Measurements from ENCODE around the gene PRXL2B. TPM values are rescaled to one million over a fixed set of nuclear protein-coding genes. Genes with fewer than 3 reads are reported as not detected.

PRXL2B gene
- total and polyA plus RNA-seq, 2 donors (not counting 1 experiment from before 2014, with no cell fraction given), result 11.7 to 13.8 TPM

DNA sequence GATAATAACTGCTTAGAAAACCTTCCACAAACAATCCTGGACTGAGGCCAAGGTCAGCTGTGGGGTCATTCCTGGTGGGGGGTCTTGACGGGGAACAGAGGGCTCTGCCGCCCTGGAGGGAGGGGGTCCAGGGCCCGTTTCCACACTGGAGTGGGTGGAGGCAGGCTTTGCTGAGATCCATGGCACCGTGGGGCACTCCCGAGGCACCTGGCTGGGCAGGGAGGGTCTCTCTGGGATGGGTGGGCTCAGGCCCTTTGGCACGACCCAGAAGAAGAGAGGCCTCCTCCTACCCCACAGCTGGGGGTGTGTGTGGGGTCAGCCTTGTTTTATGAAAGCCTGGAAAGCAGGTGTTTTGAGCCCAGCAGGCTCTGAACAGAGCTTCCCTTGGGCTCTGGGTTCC is 41.2 kb downstream of the PRXL2B start:
- H2AFZ ChIP-seq (ENCODE audit: low read length), result no peak overlapping the region
- H3K9ac ChIP-seq (ENCODE audit: insufficient read depth, low read length), result no peak overlapping the region
- H3K27ac ChIP-seq (ENCODE audit: insufficient read depth, low read length), result no peak overlapping the region
- no peak for DNase-seq (ENCODE audit: low read depth in 2 of 2)
- no peaks in the 10 kb centered on the region for H3K27me3 ChIP-seq (ENCODE audit: control insufficient read depth, insufficient read depth, low read length)
- H4K20me1 ChIP-seq (ENCODE audit: control insufficient read depth, extremely low read depth, insufficient read depth, low read length), result no peaks in the 10 kb centered on the region
- peaks cover 7% of the 10 kb centered on the region for H3K9me3 ChIP-seq (ENCODE audit: control insufficient read depth, insufficient read depth, low read depth, low read length)
- no peak overlapping the region for H3K4me2 ChIP-seq (ENCODE audit: extremely low read depth, insufficient read depth, low read length)
- H3K79me2 ChIP-seq (ENCODE audit: control insufficient read depth, insufficient read depth, low read length), result no peaks in the 10 kb centered on the region
- H3K4me3 ChIP-seq (replicated peaks in 1 of 4; ENCODE audit: control extremely low read depth in 1 of 4, insufficient read depth in 1 of 4, low read depth in 3 of 4, low read length in 4 of 4), result no peak overlapping the region
- no peak for TF ChIP-seq EZH2 (IDR thresholded peaks at IDR 0.05; ENCODE audit: low read length, missing control alignments)
- TF ChIP-seq, protein P1, sequence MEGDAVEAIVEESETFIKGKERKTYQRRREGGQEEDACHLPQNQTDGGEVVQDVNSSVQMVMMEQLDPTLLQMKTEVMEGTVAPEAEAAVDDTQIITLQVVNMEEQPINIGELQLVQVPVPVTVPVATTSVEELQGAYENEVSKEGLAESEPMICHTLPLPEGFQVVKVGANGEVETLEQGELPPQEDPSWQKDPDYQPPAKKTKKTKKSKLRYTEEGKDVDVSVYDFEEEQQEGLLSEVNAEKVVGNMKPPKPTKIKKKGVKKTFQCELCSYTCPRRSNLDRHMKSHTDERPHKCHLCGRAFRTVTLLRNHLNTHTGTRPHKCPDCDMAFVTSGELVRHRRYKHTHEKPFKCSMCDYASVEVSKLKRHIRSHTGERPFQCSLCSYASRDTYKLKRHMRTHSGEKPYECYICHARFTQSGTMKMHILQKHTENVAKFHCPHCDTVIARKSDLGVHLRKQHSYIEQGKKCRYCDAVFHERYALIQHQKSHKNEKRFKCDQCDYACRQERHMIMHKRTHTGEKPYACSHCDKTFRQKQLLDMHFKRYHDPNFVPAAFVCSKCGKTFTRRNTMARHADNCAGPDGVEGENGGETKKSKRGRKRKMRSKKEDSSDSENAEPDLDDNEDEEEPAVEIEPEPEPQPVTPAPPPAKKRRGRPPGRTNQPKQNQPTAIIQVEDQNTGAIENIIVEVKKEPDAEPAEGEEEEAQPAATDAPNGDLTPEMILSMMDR (conservative IDR thresholded peaks at IDR 0.05 in 1 of 2, IDR thresholded peaks at IDR 0.05 in 1 of 2; ENCODE audit: low read depth in 1 of 2, low read length in 2 of 2), result no peak
- H3K36me3 ChIP-seq (ENCODE audit: control insufficient read depth, insufficient read depth, low read length), result no peaks in the 10 kb centered on the region
- no peaks in the 10 kb centered on the region for H3K4me1 ChIP-seq (ENCODE audit: control insufficient read depth, extremely low read depth, insufficient read depth, low read length)

- H3K9ac ChIP-seq (ENCODE audit: insufficient read depth, low read length), result no peak overlapping the region
- H3K27me3 ChIP-seq (ENCODE audit: control insufficient read depth, insufficient read depth, low read length), result no peaks in the 10 kb centered on the region
- H2AFZ ChIP-seq (ENCODE audit: low read length), result no peak overlapping the region
- H3K79me2 ChIP-seq (ENCODE audit: control insufficient read depth, insufficient read depth, low read length), result no peaks in the 10 kb centered on the region
- no peaks in the 10 kb centered on the region for H4K20me1 ChIP-seq (ENCODE audit: control insufficient read depth, extremely low read depth, insufficient read depth, low read length)
- TF ChIP-seq, protein P1 (conservative IDR thresholded peaks at IDR 0.05 in 1 of 2, IDR thresholded peaks at IDR 0.05 in 1 of 2; ENCODE audit: low read depth in 1 of 2, low read length in 2 of 2), result no peak
- TF ChIP-seq EZH2 (IDR thresholded peaks at IDR 0.05; ENCODE audit: low read length, missing control alignments), result peak; percentile 61
- peaks cover 7% of the 10 kb centered on the region for H3K9me3 ChIP-seq (ENCODE audit: control insufficient read depth, insufficient read depth, low read depth, low read length)
- H3K4me1 ChIP-seq (ENCODE audit: control insufficient read depth, extremely low read depth, insufficient read depth, low read length), result no peaks in the 10 kb centered on the region
- DNase-seq (ENCODE audit: low read depth in 2 of 2), result no peak
- no peak overlapping the region for H3K4me2 ChIP-seq (ENCODE audit: extremely low read depth, insufficient read depth, low read length)
- no peak overlapping the region for H3K4me3 ChIP-seq (replicated peaks in 1 of 4; ENCODE audit: control extremely low read depth in 1 of 4, insufficient read depth in 1 of 4, low read depth in 3 of 4, low read length in 4 of 4)
- H3K27ac ChIP-seq (ENCODE audit: insufficient read depth, low read length), result no peak overlapping the region
- H3K36me3 ChIP-seq (ENCODE audit: control insufficient read depth, insufficient read depth, low read length), result no peaks in the 10 kb centered on the region
These were observed 41.8 kb downstream of the PRXL2B start for GRCh38 chr1:2628191-2628932.

DNA sequence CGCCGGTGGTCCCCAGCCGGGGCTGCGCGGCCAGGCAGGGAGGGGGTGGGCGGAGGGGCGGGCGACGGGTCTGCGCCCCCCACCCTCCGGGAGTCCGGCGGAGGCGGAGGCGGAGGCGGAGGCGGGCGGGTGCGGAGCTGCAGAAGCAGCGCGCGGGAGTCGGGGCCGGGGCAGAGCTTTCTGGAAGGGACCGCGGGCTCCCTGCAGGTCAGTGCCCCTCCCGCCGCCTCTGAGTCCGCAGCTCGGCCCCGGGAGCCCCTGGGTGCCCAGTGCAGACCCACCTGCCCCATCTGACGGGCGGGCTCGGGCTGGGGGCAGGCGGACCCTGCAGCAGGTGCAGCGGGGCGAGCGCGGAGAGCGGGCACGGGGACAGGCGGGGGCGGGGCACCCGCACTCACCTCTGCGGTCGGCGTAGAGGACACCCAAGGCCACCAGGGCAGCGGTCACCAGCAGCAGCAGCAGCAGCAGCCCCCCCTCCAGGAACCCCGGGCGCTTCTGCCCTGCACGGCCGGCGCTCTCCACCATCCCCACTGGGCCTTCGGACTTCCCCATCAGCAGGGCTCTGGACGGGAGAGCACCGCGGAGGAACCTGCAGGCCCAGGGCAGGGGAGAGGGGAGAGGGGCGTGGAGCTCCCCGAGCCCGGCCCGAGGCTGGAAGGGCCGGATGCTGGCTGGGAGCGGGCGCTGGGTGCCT is 42.5 kb downstream of the PRXL2B start:
- Histone ChIP-seq H4K20me1 (ENCODE audit: control insufficient read depth, extremely low read depth, insufficient read depth, low read length) (no peaks in the 10 kb centered on the region), H3K4me2 (ENCODE audit: extremely low read depth, insufficient read depth, low read length) (no peak overlapping the region), H3K27me3 (ENCODE audit: control insufficient read depth, insufficient read depth, low read length) (no peaks in the 10 kb centered on the region), H3K4me3 (replicated peaks in 1 of 4; ENCODE audit: control extremely low read depth in 1 of 4, insufficient read depth in 1 of 4, low read depth in 3 of 4, low read length in 4 of 4) (no peak overlapping the region), H2AFZ (ENCODE audit: low read length) (no peak overlapping the region), H3K27ac (ENCODE audit: insufficient read depth, low read length) (no peak overlapping the region), H3K79me2 (ENCODE audit: control insufficient read depth, insufficient read depth, low read length) (no peaks in the 10 kb centered on the region), H3K36me3 (ENCODE audit: control insufficient read depth, insufficient read depth, low read length) (no peaks in the 10 kb centered on the region), H3K9ac (ENCODE audit: insufficient read depth, low read length) (no peak overlapping the region), H3K9me3 (ENCODE audit: control insufficient read depth, insufficient read depth, low read depth, low read length) (peaks cover 7% of the 10 kb centered on the region), H3K4me1 (ENCODE audit: control insufficient read depth, extremely low read depth, insufficient read depth, low read length) (no peaks in the 10 kb centered on the region)
- TF ChIP-seq, protein P1 (conservative IDR thresholded peaks at IDR 0.05 in 1 of 2, IDR thresholded peaks at IDR 0.05 in 1 of 2; ENCODE audit: low read depth in 1 of 2, low read length in 2 of 2), result no peak
- no peak for DNase-seq (ENCODE audit: low read depth in 2 of 2)
